GM23338 (cell line): ENCODE data around the gene SYNDIG1L. TPM values are rescaled to one million over a fixed set of nuclear protein-coding genes. Genes with fewer than 3 reads are reported as not detected.
"Not testable (repeated sequence)": the region's sequence is repeated elsewhere in the genome, so short reads cannot be mapped to it uniquely, and the experiment has no call there.

Source experiments
- ATAC-seq: fragments of 200-7000 bp; cut with Tn5 transposase; 3 replicates; pipeline ENCODE4 v1.9.1; 2020
- DNase-seq: peaks from one replicate; pipeline ENCODE4 v3.0.0-alpha.2; 2015; ENCODE audit warnings: low spot score
- H2AFZ ChIP-seq: fragments of 200-600 bp; sonication (generic); 2 replicates; pipeline ENCODE4 v1.8.0; 2016; ENCODE audit warnings: antibody characterized with exemption, mild to moderate bottlenecking, moderate library complexity
- H3F3A ChIP-seq: fragments of 200-600 bp; sonication (generic); replicated peaks from 2 replicates; pipeline ENCODE4 v1.8.0; 2017; ENCODE audit warnings: antibody characterized with exemption, mixed run types, low read depth
- H3K27ac ChIP-seq: fragments of 200-600 bp; sonication (generic); 2 replicates; pipeline ENCODE4 v1.6.1; 2016; ENCODE audit warnings: low read depth
- H3K27me3 ChIP-seq: fragments of 200-600 bp; sonication (generic); 2 replicates; pipeline ENCODE4 v1.8.0; 2016; ENCODE audit warnings: mild to moderate bottlenecking, mixed run types, moderate library complexity; ENCODE audit not compliant: insufficient read depth
- H3K36me3 ChIP-seq: fragments of 200-600 bp; sonication (generic); 2 replicates; pipeline ENCODE4 v1.8.0; 2016; ENCODE audit warnings: mild to moderate bottlenecking; ENCODE audit not compliant: insufficient read depth
- H3K4me1 ChIP-seq: fragments of 200-600 bp; sonication (generic); 2 replicates; pipeline ENCODE4 v1.8.0; 2016; ENCODE audit warnings: mild to moderate bottlenecking, moderate library complexity; ENCODE audit not compliant: insufficient read depth
- H3K4me2 ChIP-seq: fragments of 200-600 bp; sonication (generic); 2 replicates; pipeline ENCODE4 v1.7.1; 2017; ENCODE audit warnings: mixed run types
- H3K4me3 ChIP-seq: fragments of 200-600 bp; sonication (generic); 2 replicates; pipeline ENCODE4 v1.6.1; 2016; ENCODE audit warnings: mixed run types
- H3K79me2 ChIP-seq: fragments of 200-600 bp; sonication (generic); replicated peaks from 2 replicates; pipeline ENCODE4 v1.8.0; 2017; ENCODE audit warnings: mild to moderate bottlenecking; ENCODE audit not compliant: insufficient read depth
- H3K9me2 ChIP-seq: fragments of 200-600 bp; sonication (generic); 2 replicates; pipeline ENCODE4 v1.8.0; 2017; ENCODE audit not compliant: insufficient read depth
- H4K20me1 ChIP-seq: fragments of 200-600 bp; sonication (generic); replicated peaks from 2 replicates; pipeline ENCODE4 v1.8.0; 2017; ENCODE audit warnings: mild to moderate bottlenecking; ENCODE audit not compliant: insufficient read depth
- H3K27ac Mint-ChIP-seq: 2 replicates; pipeline ENCODE4 v1.8.0; 2020; ENCODE audit warnings: inconsistent platforms, mild to moderate bottlenecking, moderate library complexity, mixed read lengths
- H3K27me3 Mint-ChIP-seq: 3 replicates; pipeline ENCODE4 v1.8.0; 2022; ENCODE audit warnings: low read depth, mild to moderate bottlenecking, moderate library complexity, mixed read lengths, inconsistent platforms; ENCODE audit not compliant: insufficient read depth, poor library complexity
- H3K36me3 Mint-ChIP-seq: 3 replicates; pipeline ENCODE4 v1.8.0; 2021; ENCODE audit warnings: low read depth, mild to moderate bottlenecking, inconsistent platforms, moderate library complexity, mixed read lengths
- H3K4me1 Mint-ChIP-seq: 3 replicates; pipeline ENCODE4 v1.8.0; 2020; ENCODE audit warnings: mild to moderate bottlenecking, inconsistent platforms, mixed read lengths
- H3K4me3 Mint-ChIP-seq: 3 replicates; pipeline ENCODE4 v1.8.0; 2021; ENCODE audit warnings: moderate library complexity, mild to moderate bottlenecking, inconsistent platforms, mixed read lengths
- H3K9me3 Mint-ChIP-seq: 3 replicates; pipeline ENCODE4 v1.8.0; 2020; ENCODE audit warnings: moderate library complexity, mild to moderate bottlenecking, inconsistent platforms, mixed read lengths
- CREB1 ChIP-seq: fragments of 250-450 bp; sonication (Bioruptor Pico); IDR thresholded peaks from 2 replicates; pipeline ENCODE4 v1.5.0; 2020; ENCODE audit warnings: low read depth, mild to moderate bottlenecking, moderate library complexity
- CTCF ChIP-seq, 2 experiments: fragments of 200-600 bp in 1 of 2; sonication (generic) in 1 of 2; conservative IDR thresholded peaks; 2 replicates each; pipeline versions ENCODE4 v1.5.1 to v1.6.1; 2016 to 2017; ENCODE audit warnings: antibody characterized with exemption in 2 of 2, low read depth in 2 of 2, mild to moderate bottlenecking in 2 of 2, moderate library complexity in 1 of 2
- ETS1 ChIP-seq: IDR thresholded peaks from 2 replicates; pipeline ENCODE4 v1.6.1; 2016; ENCODE audit warnings: antibody characterized with exemption
- EZH2 ChIP-seq: fragments of 200-600 bp; sonication (generic); IDR thresholded peaks from one replicate; pipeline ENCODE4 v1.8.0; 2017; ENCODE audit warnings: antibody characterized with exemption, mild to moderate bottlenecking, low read depth; ENCODE audit not compliant: unreplicated experiment
- EZH2phosphoT487 ChIP-seq: fragments of 200-600 bp; sonication (generic); IDR thresholded peaks from one replicate; pipeline ENCODE4 v1.8.1; 2018; ENCODE audit warnings: antibody characterized with exemption; ENCODE audit not compliant: unreplicated experiment
- NANOG ChIP-seq: IDR thresholded peaks from 2 replicates; pipeline ENCODE4 v1.6.1; 2016; ENCODE audit warnings: antibody characterized with exemption, borderline replicate concordance
- REST ChIP-seq: IDR thresholded peaks from one replicate; pipeline ENCODE4 v1.6.1; 2018; ENCODE audit warnings: antibody characterized with exemption; ENCODE audit not compliant: unreplicated experiment
- STAT1 ChIP-seq: IDR thresholded peaks from one replicate; pipeline ENCODE4 v1.6.1; 2016; ENCODE audit warnings: antibody characterized with exemption; ENCODE audit not compliant: unreplicated experiment
- ZNF114 ChIP-seq: fragments of 250-450 bp; sonication (Bioruptor Pico); IDR thresholded peaks from 2 replicates; pipeline ENCODE4 v1.5.0; 2020; ENCODE audit warnings: mild to moderate bottlenecking, moderate library complexity
- ZNF462 ChIP-seq: fragments of 250-450 bp; sonication (Bioruptor Pico); IDR thresholded peaks from 2 replicates; pipeline ENCODE4 v1.5.0; 2020; ENCODE audit warnings: mild to moderate bottlenecking, moderate library complexity
- polyA plus RNA-seq: library from polyadenylated mRNA; unstranded; fragments of >200 nt; fragmentation: Nextera tagmentation; extraction: Ambion mirVana; gene quantifications from 2 replicates; pipeline ENCODE4 v1.2.1, GENCODE V29; 2016
- total RNA-seq: library from RNA; depleted of rRNA; stranded (reverse); fragments of >200 nt; shearing (Covaris generic); gene quantifications from 2 replicates; pipeline ENCODE4 v1.2.3, GENCODE V29; 2014

The SYNDIG1L gene
- total and polyA plus RNA-seq, 2 experiments from 2014 or later = 0.65 to 2.1 TPM

GRCh38 chr14:74381571-74381970 lies 44.4 kb downstream of the SYNDIG1L start:
- not testable (repeated sequence) for H3K9me3 Mint-ChIP-seq, DNase-seq, ATAC-seq, H3K27ac Mint-ChIP-seq, H3K4me2 ChIP-seq, H4K20me1 ChIP-seq, H3K27me3 Mint-ChIP-seq, H3K27ac ChIP-seq, H3K36me3 ChIP-seq, H3K4me1 Mint-ChIP-seq, H3K4me1 ChIP-seq, H3K79me2 ChIP-seq, H3K9me2 ChIP-seq, H3K4me3 Mint-ChIP-seq, H2AFZ ChIP-seq, H3K4me3 ChIP-seq, H3K27me3 ChIP-seq, H3K36me3 Mint-ChIP-seq, H3F3A ChIP-seq

GRCh38 chr14:74380845-74381244 lies 45.2 kb downstream of the SYNDIG1L start:
- Histone ChIP-seq H3K4me2 (no peak overlapping the region), H3K27ac (no peak overlapping the region), H3K9me2 (no peaks in the 10 kb centered on the region; the same call in 1 of the 2 replicates), H3K79me2 (no peaks in the 10 kb centered on the region), H3K36me3 (no peaks in the 10 kb centered on the region), H3K4me3 (no peak overlapping the region), H2AFZ (no peak overlapping the region), H3F3A (no peaks in the 10 kb centered on the region), H3K27me3 (no peaks in the 10 kb centered on the region), H4K20me1 (no peaks in the 10 kb centered on the region), H3K4me1 (no peaks in the 10 kb centered on the region)
- no peaks in the 10 kb centered on the region; the same call in 2 of the 3 replicates for H3K9me3 Mint-ChIP-seq
- no peak overlapping the region for H3K4me3 Mint-ChIP-seq
- H3K27ac Mint-ChIP-seq = no peak overlapping the region
- DNase-seq = no peak
- no peaks in the 10 kb centered on the region; the same call in 2 of the 3 replicates for H3K36me3 Mint-ChIP-seq
- peaks cover 2% of the 10 kb centered on the region for H3K27me3 Mint-ChIP-seq
- H3K4me1 Mint-ChIP-seq = no peaks in the 10 kb centered on the region
- no peak for ATAC-seq
- TF ChIP-seq NANOG (no peak), STAT1 (no peak), CREB1 (no peak), ZNF462 (CRISPR knock-in tag) (no peak), REST (no peak), ZNF114 (CRISPR knock-in tag) (no peak), ETS1 (no peak), EZH2phosphoT487 (no peak), EZH2 (no peak), CTCF (conservative IDR thresholded peaks at IDR 0.05; ENCODE audit: low read depth in 2 of 2) (no peak)
